Kidney epithelial cell (primary cell): ENCODE measurements around the gene PRLH. TPM values are rescaled to one million over a fixed set of nuclear protein-coding genes. Genes with fewer than 3 reads are reported as not detected.

ENCODE experiments used
- DNase-seq: peaks from one replicate; pipeline ENCODE4 v3.0.0-alpha.2; 2010; ENCODE audit warnings: low read depth
- H3K27me3 ChIP-seq: 2 replicates; pipeline ENCODE4 v1.6.0; 2011; ENCODE audit warnings: low read length; ENCODE audit not compliant: control insufficient read depth, insufficient read depth
- H3K36me3 ChIP-seq: 2 replicates; pipeline ENCODE4 v1.5.1; 2011; ENCODE audit warnings: low read length; ENCODE audit not compliant: control insufficient read depth, insufficient read depth
- H3K4me3 ChIP-seq: 2 replicates; pipeline ENCODE4 v1.5.1; 2011; ENCODE audit warnings: low read depth, mild to moderate bottlenecking, control low read depth, low read length
- total RNA-seq: library from RNA; depleted of rRNA; stranded (reverse); fragments of >200 nt; gene quantifications from 2 replicates; pipeline ENCODE4 v1.2.3, GENCODE V29; 2015
- TF ChIP-seq, protein P1 (sequence below): IDR thresholded peaks from 2 replicates; pipeline ENCODE4 v1.5.1; 2011; ENCODE audit warnings: mild to moderate bottlenecking, moderate library complexity, low read length, control low read depth, inconsistent platforms; ENCODE audit not compliant: insufficient read depth, poor library complexity, severe bottlenecking

Gene PRLH
- total RNA-seq, 1 donor from 2014 or later = not detected

GRCh38 chr2:237524631-237525030 lies 41.7 kb upstream of the PRLH start:
- Histone ChIP-seq H3K4me3 (no peak overlapping the region), H3K27me3 (no peaks in the 10 kb centered on the region), H3K36me3 (peaks cover 1% of the 10 kb centered on the region)
- TF ChIP-seq, protein P1, sequence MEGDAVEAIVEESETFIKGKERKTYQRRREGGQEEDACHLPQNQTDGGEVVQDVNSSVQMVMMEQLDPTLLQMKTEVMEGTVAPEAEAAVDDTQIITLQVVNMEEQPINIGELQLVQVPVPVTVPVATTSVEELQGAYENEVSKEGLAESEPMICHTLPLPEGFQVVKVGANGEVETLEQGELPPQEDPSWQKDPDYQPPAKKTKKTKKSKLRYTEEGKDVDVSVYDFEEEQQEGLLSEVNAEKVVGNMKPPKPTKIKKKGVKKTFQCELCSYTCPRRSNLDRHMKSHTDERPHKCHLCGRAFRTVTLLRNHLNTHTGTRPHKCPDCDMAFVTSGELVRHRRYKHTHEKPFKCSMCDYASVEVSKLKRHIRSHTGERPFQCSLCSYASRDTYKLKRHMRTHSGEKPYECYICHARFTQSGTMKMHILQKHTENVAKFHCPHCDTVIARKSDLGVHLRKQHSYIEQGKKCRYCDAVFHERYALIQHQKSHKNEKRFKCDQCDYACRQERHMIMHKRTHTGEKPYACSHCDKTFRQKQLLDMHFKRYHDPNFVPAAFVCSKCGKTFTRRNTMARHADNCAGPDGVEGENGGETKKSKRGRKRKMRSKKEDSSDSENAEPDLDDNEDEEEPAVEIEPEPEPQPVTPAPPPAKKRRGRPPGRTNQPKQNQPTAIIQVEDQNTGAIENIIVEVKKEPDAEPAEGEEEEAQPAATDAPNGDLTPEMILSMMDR = no peak
- DNase-seq = no peak

- no peak for DNase-seq
- no peaks in the 10 kb centered on the region for H3K27me3 ChIP-seq
- no peak overlapping the region for H3K4me3 ChIP-seq
- TF ChIP-seq, protein P1 = no peak
- H3K36me3 ChIP-seq = peaks cover 1% of the 10 kb centered on the region
Measured at GRCh38 chr2:237525559-237526157, 40.7 kb upstream of the PRLH start.

GRCh38 chr2:237527233-237527632 lies 39.1 kb upstream of the PRLH start:
- peaks cover 1% of the 10 kb centered on the region for H3K36me3 ChIP-seq
- TF ChIP-seq, protein P1 = no peak

DNA sequence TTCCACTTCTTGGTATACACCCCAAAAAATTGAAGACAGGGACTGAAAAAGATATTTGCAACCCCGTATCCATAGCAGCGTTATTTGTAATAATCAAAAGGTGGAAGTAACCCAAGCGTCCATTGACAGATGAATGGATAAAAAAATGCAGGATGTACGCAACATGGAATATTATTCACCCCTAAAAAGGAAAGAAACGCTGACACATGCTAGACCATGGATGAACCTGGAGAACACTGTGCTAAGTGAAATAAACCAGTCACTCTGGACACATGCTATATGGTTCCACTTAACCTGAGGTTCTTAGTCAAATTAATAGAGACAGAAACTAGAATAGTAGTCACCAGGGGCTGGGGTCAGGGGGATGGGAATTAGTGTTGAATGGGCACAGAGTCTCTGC lies 38.6 kb upstream of the PRLH start:
- DNase-seq = no peak
- H3K4me3 ChIP-seq = no peak overlapping the region
- TF ChIP-seq, protein P1 = no peak
- peaks cover 1% of the 10 kb centered on the region for H3K36me3 ChIP-seq
- no peaks in the 10 kb centered on the region for H3K27me3 ChIP-seq

More at GRCh38 chr2:237527233-237527632, 39.1 kb upstream of the PRLH start:
- DNase-seq = no peak
- Histone ChIP-seq H3K27me3 (no peaks in the 10 kb centered on the region), H3K4me3 (no peak overlapping the region)

DNA sequence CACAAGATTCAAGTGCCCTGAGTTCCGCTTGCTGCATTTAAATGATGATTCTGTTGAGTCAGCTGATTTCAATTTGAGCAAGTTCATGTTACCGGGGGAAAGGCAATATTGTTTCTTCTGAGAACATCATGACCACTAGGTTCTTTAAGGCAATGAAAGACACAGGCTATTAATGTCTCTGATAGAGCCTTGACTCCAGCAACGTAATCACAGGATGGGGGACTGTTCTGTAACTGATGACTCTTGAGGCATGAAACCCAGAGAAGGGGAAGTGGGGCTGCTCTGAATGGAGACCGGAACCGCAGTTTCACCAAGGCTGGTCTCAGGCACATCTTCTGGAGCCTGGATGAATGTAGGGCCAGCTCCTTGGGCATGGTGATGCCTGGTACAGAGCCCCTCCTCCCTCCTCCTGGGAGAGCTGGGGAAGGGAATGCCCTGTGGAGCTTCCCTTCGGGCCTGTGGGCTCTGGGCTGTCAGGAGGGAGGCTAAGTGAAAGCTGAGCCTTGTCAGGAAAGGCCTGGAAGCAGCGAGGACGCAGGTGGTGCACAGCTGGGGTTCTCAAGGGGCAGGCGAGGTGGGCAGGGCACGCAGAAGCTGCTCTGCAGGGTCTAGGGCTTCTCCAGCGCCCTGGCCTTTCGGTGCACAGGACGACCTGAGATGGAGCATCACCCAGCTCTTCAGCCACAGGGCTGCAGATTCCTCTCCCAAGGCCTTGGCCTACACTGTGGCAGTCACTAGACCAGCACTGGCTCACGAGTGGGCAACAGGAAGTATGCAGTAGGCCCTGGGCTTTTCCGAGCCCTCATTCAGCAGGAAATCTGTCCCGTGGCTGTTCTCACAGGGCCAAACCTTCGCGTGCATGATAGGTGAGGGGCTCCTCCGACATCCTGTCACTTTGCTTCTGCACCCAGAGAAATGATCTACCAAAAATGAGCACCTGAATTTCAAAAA lies 36.6 kb upstream of the PRLH start:
- H3K36me3 ChIP-seq = peaks cover 1% of the 10 kb centered on the region
- no peak overlapping the region for H3K4me3 ChIP-seq
- TF ChIP-seq, protein P1 = no peak
- H3K27me3 ChIP-seq = no peaks in the 10 kb centered on the region
- DNase-seq = no peak
